AG09319 (cell line): ENCODE measurements around the gene GPC1.

Source experiments
- DNase-seq: peaks from one replicate; pipeline ENCODE4 v3.0.0-alpha.2; 2010; ENCODE audit warnings: low read depth; ENCODE audit errors: extremely low read depth
- CTCF ChIP-seq: IDR thresholded peaks from 2 replicates; pipeline ENCODE4 v1.5.1; 2011; ENCODE audit warnings: low read depth, mild to moderate bottlenecking, inconsistent platforms, low read length, moderate library complexity

Gene GPC1

GRCh38 chr2:240467149-240467642 lies 31.7 kb downstream of the GPC1 start:
- no peak for TF ChIP-seq CTCF
- no peak for DNase-seq

GRCh38 chr2:240467659-240468302 lies 32.3 kb downstream of the GPC1 start:
- DNase-seq = no peak
- no peak for TF ChIP-seq CTCF

- no peak for TF ChIP-seq CTCF
- DNase-seq = no peak
Measured at GRCh38 chr2:240468303-240469238, 33.1 kb downstream of the GPC1 start.

GRCh38 chr2:240469239-240469636 lies 33.8 kb downstream of the GPC1 start:
- TF ChIP-seq CTCF = no peak
- DNase-seq = no peak

GRCh38 chr2:240469740-240470139 lies 34.3 kb downstream of the GPC1 start:
- no peak for DNase-seq
- TF ChIP-seq CTCF = no peak

GRCh38 chr2:240472078-240472790 lies 36.8 kb downstream of the GPC1 start:
- TF ChIP-seq CTCF = no peak
- no peak for DNase-seq

GRCh38 chr2:240473211-240473610 lies 37.7 kb downstream of the GPC1 start:
- DNase-seq = no peak
- no peak for TF ChIP-seq CTCF
